ENCODE results near the gene TBC1D5.
"Not testable (repeated sequence)": the region's sequence is repeated elsewhere in the genome, so short reads cannot be mapped to it uniquely, and the experiment has no call there.

The TBC1D5 gene

DNA sequence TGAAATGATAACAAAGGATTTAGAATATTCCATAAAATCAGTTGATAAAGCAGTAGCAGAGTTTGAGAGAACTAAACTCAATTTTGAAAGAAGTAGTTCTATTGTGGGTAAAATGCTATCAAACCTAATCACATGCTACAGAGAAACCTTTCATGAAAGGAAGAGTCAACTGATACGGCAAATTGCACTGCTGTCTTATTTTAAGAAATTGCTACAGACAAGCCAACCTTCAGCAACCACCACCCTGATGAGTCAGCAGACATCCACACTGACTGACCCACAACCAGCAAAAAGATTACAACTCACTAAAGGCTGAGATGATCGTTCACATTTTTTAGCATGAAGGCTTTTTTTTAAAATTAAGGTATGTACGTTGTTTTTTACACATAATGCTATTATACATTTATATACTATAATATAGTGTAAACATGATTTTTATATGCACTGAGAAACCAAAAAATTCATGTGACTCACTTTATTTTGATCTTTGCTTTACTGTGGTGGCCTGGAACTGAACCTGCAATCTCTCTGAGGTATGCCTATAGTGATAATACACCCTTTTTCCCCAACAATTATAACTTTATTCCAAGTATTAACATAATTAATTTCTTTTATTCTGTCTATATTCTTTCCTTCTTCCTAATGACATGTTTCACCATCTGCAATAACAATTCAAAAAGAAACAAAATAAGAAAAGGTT, 109.9 kb downstream of the TBC1D5 start:
- Histone ChIP-seq H3K9ac (ENCODE audit: low read length) (no peak overlapping the region), H3K36me3 (ENCODE audit: control insufficient read depth, insufficient read depth, low read length) (no peaks in the 10 kb centered on the region), H3K4me3 (ENCODE audit: low read length) (no peak overlapping the region), H3K27me3 (ENCODE audit: control insufficient read depth, insufficient read depth, low read length) (no peaks in the 10 kb centered on the region), H3K27ac (ENCODE audit: low read depth, low read length) (no peak overlapping the region), H3K4me1 (ENCODE audit: control insufficient read depth, insufficient read depth, low read length) (no peaks in the 10 kb centered on the region)

- H3K4me1 ChIP-seq (ENCODE audit: control insufficient read depth, insufficient read depth, low read length) = no peaks in the 10 kb centered on the region
- H3K36me3 ChIP-seq (ENCODE audit: control insufficient read depth, insufficient read depth, low read length) = no peaks in the 10 kb centered on the region
- no peaks in the 10 kb centered on the region for H3K27me3 ChIP-seq (ENCODE audit: control insufficient read depth, insufficient read depth, low read length)
- H3K27ac ChIP-seq (ENCODE audit: low read depth, low read length) = no peak overlapping the region
- H3K4me3 ChIP-seq (ENCODE audit: low read length) = no peak overlapping the region
- no peak overlapping the region for H3K9ac ChIP-seq (ENCODE audit: low read length)
Observed at GRCh38 chr3:17631609-17632008, 110.8 kb downstream of the TBC1D5 start.

DNA sequence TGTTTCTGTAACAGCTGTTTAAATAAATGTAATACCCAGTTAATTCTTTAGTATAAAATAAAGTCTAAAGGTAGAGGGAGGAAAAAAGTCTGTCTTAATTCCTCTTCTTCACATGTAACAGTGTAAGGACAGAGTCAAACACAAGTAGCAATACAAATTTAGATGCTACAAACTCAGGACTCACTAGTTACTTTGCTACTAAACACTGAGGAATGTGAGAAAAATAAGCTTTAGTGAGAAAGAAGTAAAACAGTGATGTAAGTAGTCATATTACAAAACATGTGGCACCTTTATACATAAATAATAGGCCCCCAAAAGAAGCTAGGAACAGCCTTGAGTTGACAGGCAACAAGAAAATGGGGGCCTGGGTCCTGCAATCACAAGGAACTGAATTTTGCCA, 113.0 kb downstream of the TBC1D5 start:
- Histone ChIP-seq H3K36me3 (ENCODE audit: control insufficient read depth, insufficient read depth, low read length) (no peaks in the 10 kb centered on the region), H3K27me3 (ENCODE audit: control insufficient read depth, insufficient read depth, low read length) (no peaks in the 10 kb centered on the region), H3K27ac (ENCODE audit: low read depth, low read length) (no peak overlapping the region), H3K4me3 (ENCODE audit: low read length) (no peak overlapping the region), H3K9ac (ENCODE audit: low read length) (no peak overlapping the region), H3K4me1 (ENCODE audit: control insufficient read depth, insufficient read depth, low read length) (no peaks in the 10 kb centered on the region)

DNA sequence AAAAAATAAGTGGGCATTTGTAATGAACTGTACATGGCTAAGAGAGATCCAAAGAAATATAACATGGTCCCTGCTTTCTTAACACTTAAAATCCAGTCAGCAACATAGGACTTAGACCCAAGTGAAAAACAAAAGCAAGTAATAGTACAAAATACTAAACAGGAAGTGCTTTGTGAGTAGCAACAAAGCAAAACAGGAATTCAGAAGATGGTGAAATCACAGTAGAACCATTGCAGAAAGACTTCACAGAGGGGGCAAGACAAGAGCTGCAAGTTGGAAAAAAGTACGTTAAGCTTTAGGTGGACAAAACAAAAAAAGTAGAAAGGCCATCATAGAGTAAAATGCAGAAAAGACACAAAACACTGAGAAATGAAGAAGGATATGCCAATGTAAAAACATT, 116.0 kb downstream of the TBC1D5 start:
- Histone ChIP-seq H3K27me3 (ENCODE audit: control insufficient read depth, insufficient read depth, low read length) (no peaks in the 10 kb centered on the region), H3K4me1 (ENCODE audit: control insufficient read depth, insufficient read depth, low read length) (no peaks in the 10 kb centered on the region), H3K9ac (ENCODE audit: low read length) (no peak overlapping the region), H3K4me3 (ENCODE audit: low read length) (no peak overlapping the region), H3K27ac (ENCODE audit: low read depth, low read length) (no peak overlapping the region), H3K36me3 (ENCODE audit: control insufficient read depth, insufficient read depth, low read length) (no peaks in the 10 kb centered on the region)

DNA sequence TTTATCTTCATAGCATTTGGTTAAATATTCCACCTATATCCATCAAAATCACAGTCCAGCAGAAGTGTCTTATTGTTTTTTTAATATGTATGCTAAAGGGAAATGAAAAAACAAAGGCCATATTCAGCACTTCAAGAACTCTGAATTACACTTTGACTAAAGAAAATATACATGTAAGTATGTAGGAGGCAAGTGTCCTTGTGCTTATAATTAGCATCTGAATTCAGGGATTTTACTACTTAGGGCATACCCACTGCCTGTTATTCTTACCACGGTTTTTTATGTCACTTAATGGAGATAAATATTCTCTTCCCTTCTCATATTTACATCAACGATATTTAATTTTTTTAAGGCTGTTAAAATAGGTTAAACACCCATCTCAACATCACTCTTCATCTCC, 117.3 kb downstream of the TBC1D5 start:
- no peak overlapping the region for H3K9ac ChIP-seq (ENCODE audit: low read length)
- H3K27me3 ChIP-seq (ENCODE audit: control insufficient read depth, insufficient read depth, low read length) = no peaks in the 10 kb centered on the region

GRCh38 chr3:17623464-17623863, 119.0 kb downstream of the TBC1D5 start:
- Histone ChIP-seq H3K4me3 (ENCODE audit: low read length) (no peak overlapping the region), H3K27ac (ENCODE audit: low read depth, low read length) (no peak overlapping the region), H3K27me3 (ENCODE audit: control insufficient read depth, insufficient read depth, low read length) (no peaks in the 10 kb centered on the region), H3K36me3 (ENCODE audit: control insufficient read depth, insufficient read depth, low read length) (no peaks in the 10 kb centered on the region), H3K9ac (ENCODE audit: low read length) (no peak overlapping the region), H3K4me1 (ENCODE audit: control insufficient read depth, insufficient read depth, low read length) (no peaks in the 10 kb centered on the region)

More for the DNA sequence above, 117.3 kb downstream of the TBC1D5 start:
- Histone ChIP-seq H3K36me3 (ENCODE audit: control insufficient read depth, insufficient read depth, low read length) (no peaks in the 10 kb centered on the region), H3K4me1 (ENCODE audit: control insufficient read depth, insufficient read depth, low read length) (no peaks in the 10 kb centered on the region), H3K4me3 (ENCODE audit: low read length) (no peak overlapping the region), H3K27ac (ENCODE audit: low read depth, low read length) (no peak overlapping the region)

DNA sequence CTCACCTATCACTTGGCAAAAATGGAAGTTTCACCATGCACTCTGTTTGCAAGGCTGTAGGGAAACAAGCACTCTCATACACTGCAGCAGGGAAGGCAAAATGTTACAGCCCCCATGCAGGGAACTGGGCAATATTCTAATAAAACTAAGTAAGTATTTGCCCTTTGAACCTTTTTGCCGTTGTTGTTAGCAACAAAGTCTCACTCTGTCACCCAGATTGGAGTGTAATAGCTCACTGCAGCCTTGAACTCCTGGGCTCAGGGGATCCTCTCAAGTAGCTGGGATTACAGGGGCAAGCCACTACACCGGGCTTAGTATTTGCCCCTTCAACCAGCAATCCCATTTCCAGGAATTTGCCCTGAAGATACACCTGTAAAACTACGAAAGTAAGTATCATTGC, 122.5 kb downstream of the TBC1D5 start:
- Histone ChIP-seq H3K36me3 (ENCODE audit: control insufficient read depth, insufficient read depth, low read length) (no peaks in the 10 kb centered on the region), H3K27ac (ENCODE audit: low read depth, low read length) (no peak overlapping the region), H3K9ac (ENCODE audit: low read length) (no peak overlapping the region), H3K27me3 (ENCODE audit: control insufficient read depth, insufficient read depth, low read length) (no peaks in the 10 kb centered on the region), H3K4me1 (ENCODE audit: control insufficient read depth, insufficient read depth, low read length) (no peaks in the 10 kb centered on the region), H3K4me3 (ENCODE audit: low read length) (no peak overlapping the region)

DNA sequence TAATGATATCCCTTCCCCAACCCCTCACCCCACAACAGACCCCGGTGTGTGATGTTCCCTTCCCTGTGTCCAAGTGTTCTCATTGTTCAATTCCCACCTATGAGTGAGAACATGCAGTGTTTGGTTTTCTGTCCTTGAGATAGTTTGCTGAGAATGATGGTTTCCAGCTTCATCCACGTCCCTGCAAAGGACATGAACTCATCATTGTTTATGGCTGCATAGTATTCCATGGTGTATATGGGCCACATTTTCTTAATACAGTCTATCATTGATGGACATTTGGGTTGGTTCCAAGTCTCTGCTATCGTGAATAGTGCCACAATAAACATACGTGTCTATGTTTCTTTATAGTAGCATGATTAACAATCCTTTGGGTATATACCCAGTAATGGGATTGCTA, 129.4 kb downstream of the TBC1D5 start:
- not testable (repeated sequence) for H3K36me3 ChIP-seq (ENCODE audit: control insufficient read depth, insufficient read depth, low read length); H3K27ac ChIP-seq (ENCODE audit: low read depth, low read length); H3K4me3 ChIP-seq (ENCODE audit: low read length); H3K4me1 ChIP-seq (ENCODE audit: control insufficient read depth, insufficient read depth, low read length); H3K27me3 ChIP-seq (ENCODE audit: control insufficient read depth, insufficient read depth, low read length); H3K9ac ChIP-seq (ENCODE audit: low read length)

GRCh38 chr3:17607905-17608304, 134.5 kb downstream of the TBC1D5 start:
- Histone ChIP-seq H3K36me3 (ENCODE audit: control insufficient read depth, insufficient read depth, low read length) (no peaks in the 10 kb centered on the region), H3K27ac (ENCODE audit: low read depth, low read length) (no peak overlapping the region), H3K27me3 (ENCODE audit: control insufficient read depth, insufficient read depth, low read length) (no peaks in the 10 kb centered on the region), H3K9ac (ENCODE audit: low read length) (no peak overlapping the region), H3K4me1 (ENCODE audit: control insufficient read depth, insufficient read depth, low read length) (no peaks in the 10 kb centered on the region), H3K4me3 (ENCODE audit: low read length) (no peak overlapping the region)

DNA sequence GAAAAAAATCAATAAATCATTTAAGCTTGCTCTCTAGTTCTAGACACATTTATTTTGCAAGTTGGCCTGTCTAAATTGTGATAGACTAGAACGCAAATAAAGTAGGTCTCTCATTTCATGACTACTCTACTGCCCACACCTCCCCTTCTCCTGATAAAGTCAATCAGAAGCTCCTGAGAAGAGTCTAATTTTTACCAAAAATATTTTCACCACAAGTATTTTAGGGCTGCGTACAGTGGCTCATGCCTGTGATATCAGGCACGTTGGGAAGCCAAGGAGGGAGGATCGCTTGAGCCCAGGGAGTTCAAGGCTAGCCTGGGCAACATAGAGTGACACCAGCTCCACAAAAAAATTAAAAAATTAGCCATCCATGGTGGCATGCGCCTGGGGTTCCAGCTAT, 136.5 kb downstream of the TBC1D5 start:
- no peak overlapping the region for H3K4me3 ChIP-seq (ENCODE audit: low read length)
- no peak overlapping the region for H3K27ac ChIP-seq (ENCODE audit: low read depth, low read length)
- H3K27me3 ChIP-seq (ENCODE audit: control insufficient read depth, insufficient read depth, low read length) = no peaks in the 10 kb centered on the region
- H3K4me1 ChIP-seq (ENCODE audit: control insufficient read depth, insufficient read depth, low read length) = no peaks in the 10 kb centered on the region
- no peaks in the 10 kb centered on the region for H3K36me3 ChIP-seq (ENCODE audit: control insufficient read depth, insufficient read depth, low read length)
- H3K9ac ChIP-seq (ENCODE audit: low read length) = no peak overlapping the region

DNA sequence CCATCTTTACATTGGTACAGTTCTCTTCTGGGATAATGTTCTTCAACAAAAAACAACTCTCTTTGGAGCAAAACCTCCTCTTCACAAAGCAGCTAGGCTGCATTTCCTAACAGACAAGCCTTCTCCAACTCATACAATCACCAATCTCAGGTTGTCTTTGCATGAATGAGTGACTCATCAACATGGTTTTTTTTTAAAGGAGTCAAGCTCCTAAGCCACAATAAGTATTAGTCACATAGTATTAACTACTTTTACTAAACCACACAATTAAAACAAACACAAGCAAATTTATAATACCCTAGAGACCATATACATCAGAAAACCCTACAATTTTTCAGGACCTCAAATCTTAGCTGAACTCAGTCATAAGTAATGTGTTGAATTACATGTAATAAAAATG, 137.4 kb downstream of the TBC1D5 start:
- Histone ChIP-seq H3K27me3 (ENCODE audit: control insufficient read depth, insufficient read depth, low read length) (no peaks in the 10 kb centered on the region), H3K36me3 (ENCODE audit: control insufficient read depth, insufficient read depth, low read length) (no peaks in the 10 kb centered on the region), H3K4me3 (ENCODE audit: low read length) (no peak overlapping the region), H3K4me1 (ENCODE audit: control insufficient read depth, insufficient read depth, low read length) (no peaks in the 10 kb centered on the region), H3K27ac (ENCODE audit: low read depth, low read length) (no peak overlapping the region), H3K9ac (ENCODE audit: low read length) (no peak overlapping the region)

GRCh38 chr3:17602126-17602525, 140.3 kb downstream of the TBC1D5 start:
- Histone ChIP-seq H3K9ac (ENCODE audit: low read length) (no peak overlapping the region), H3K4me3 (ENCODE audit: low read length) (no peak overlapping the region), H3K27ac (ENCODE audit: low read depth, low read length) (no peak overlapping the region), H3K4me1 (ENCODE audit: control insufficient read depth, insufficient read depth, low read length) (no peaks in the 10 kb centered on the region), H3K27me3 (ENCODE audit: control insufficient read depth, insufficient read depth, low read length) (no peaks in the 10 kb centered on the region), H3K36me3 (ENCODE audit: control insufficient read depth, insufficient read depth, low read length) (no peaks in the 10 kb centered on the region)

DNA sequence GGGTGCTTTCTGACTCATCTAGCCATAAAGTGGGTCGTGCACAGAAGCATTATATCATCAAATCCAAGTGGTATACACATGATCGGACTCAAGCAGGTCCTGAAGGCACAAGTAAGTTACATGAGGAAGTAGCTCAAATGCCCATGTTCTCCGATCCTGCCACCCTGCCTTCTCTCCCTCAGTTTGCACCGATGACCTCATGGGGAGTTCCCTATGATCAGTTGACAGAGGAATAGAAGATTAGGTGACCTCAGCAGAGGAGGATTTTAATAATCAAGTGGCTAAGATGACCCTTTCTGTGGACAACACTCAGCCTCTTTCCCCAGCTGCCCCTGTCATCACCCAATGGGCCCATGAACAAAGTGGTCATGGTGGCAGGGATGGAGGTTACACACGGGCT, 149.5 kb downstream of the TBC1D5 start:
- Histone ChIP-seq H3K27ac (ENCODE audit: low read depth, low read length) (no peak overlapping the region), H3K4me1 (ENCODE audit: control insufficient read depth, insufficient read depth, low read length) (no peaks in the 10 kb centered on the region), H3K9ac (ENCODE audit: low read length) (no peak overlapping the region), H3K36me3 (ENCODE audit: control insufficient read depth, insufficient read depth, low read length) (peaks cover 2% of the 10 kb centered on the region), H3K4me3 (ENCODE audit: low read length) (no peak overlapping the region), H3K27me3 (ENCODE audit: control insufficient read depth, insufficient read depth, low read length) (no peaks in the 10 kb centered on the region)
